GM21423 (cell line): ENCODE data around the gene QRFP.

Experiments
- ATAC-seq: cut with Tn5 transposase; IDR thresholded peaks from one replicate; pipeline ENCODE4 v1.9.1; 2021; ENCODE audit warnings: mild to moderate bottlenecking, moderate library complexity; ENCODE audit not compliant: unreplicated experiment

Gene QRFP

GRCh38 chr9:130934246-130934645, 37.6 kb upstream of the QRFP start:
- ATAC-seq: no peak

GRCh38 chr9:130933114-130934046, 36.8 kb upstream of the QRFP start:
- no peak for ATAC-seq

- ATAC-seq: no peak
These were observed 35.9 kb upstream of the QRFP start for GRCh38 chr9:130932255-130933079.

- no peak for ATAC-seq
These were observed 35.1 kb upstream of the QRFP start for GRCh38 chr9:130931508-130932254.

GRCh38 chr9:130930804-130931349, 34.3 kb upstream of the QRFP start:
- ATAC-seq: no peak

- ATAC-seq: no peak
These were observed 33.7 kb upstream of the QRFP start for GRCh38 chr9:130930132-130930803.

GRCh38 chr9:130929571-130930038, 33.0 kb upstream of the QRFP start:
- no peak for ATAC-seq

GRCh38 chr9:130927995-130928900, 31.6 kb upstream of the QRFP start:
- no peak for ATAC-seq

GRCh38 chr9:130927338-130927737, 30.7 kb upstream of the QRFP start:
- no peak for ATAC-seq

- ATAC-seq: no peak
These were observed 28.6 kb upstream of the QRFP start for GRCh38 chr9:130925050-130925678.

- no peak for ATAC-seq
These were observed 27.8 kb upstream of the QRFP start for GRCh38 chr9:130924448-130924788.

GRCh38 chr9:130923611-130924447, 27.2 kb upstream of the QRFP start:
- ATAC-seq: no peak

GRCh38 chr9:130922893-130923610, 26.4 kb upstream of the QRFP start:
- ATAC-seq: no peak

GRCh38 chr9:130921989-130922892, 25.6 kb upstream of the QRFP start:
- no peak for ATAC-seq

GRCh38 chr9:130921300-130921988, 24.8 kb upstream of the QRFP start:
- ATAC-seq: no peak
